T-helper 1 cell treated with Interleukin-12 subunit alpha and Interleukin-12 subunit beta and Interleukin-4 antibody, amounts not matched to agents 30 ng/mL and 1 ng/mL, for 36 hours (primary cell): Measurements from ENCODE around the gene RPL39. TPM values are rescaled to one million over a fixed set of nuclear protein-coding genes. Genes with fewer than 3 reads are reported as not detected.
"Not testable (repeated sequence)": the region's sequence is repeated elsewhere in the genome, so short reads cannot be mapped to it uniquely, and the experiment has no call there.

Experiments used
- intact Hi-C: fragments of 100-400 bp; cut with micrococcal nuclease; formaldehyde crosslinking; loops from one replicate; pipeline ENCODE4 v1.15.1; 2024
- total RNA-seq: library from RNA; stranded (reverse); gene quantifications from 2 replicates; pipeline ENCODE4 v1.2.3, GENCODE V29; 2022

The RPL39 gene
- 1,745 and 1,793 TPM in 2 replicates for total RNA-seq

DNA sequence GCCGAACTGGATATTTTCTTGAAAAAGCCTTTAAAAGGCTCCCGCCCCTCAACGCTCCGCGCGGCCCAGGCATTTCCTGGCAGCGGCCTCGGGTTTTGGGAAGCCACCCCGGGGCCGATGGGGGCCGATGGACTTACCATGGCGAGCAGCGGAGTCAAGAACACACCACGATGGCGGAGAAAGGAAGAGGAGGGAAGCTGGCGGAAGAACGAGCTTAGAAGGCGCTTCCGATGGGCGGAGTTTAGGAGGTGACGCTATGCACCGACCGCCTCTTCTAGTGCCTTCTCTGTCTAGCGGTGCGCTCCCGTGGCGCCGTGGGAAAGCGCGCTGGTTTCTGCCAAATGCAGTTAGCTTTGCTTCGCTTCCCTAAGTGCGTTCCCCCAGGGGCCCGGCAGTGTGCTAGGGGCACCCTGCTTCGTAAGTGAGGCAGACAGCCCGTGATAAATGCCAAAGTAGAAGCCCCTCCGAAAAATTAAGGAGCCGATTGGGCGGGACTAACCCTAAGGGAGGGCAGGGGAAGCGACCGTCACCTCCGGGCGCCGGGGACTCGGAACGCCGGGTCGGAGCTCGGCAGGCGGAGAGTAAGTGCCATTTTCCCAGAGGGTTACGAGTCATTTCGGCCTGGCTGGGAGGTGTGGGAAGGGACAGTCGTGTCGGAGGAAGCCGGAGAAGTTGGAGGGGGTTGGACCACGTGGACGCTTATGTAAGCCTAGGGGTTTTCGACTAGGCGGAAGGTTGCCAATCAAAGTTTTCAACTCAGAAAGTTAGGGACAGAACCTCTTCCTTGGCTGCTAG is at the start of gene RPL39:
Gene RPL39 (minus strand): TSS at position 194 of the 795 bp plus-strand sequence. CDS start 54 bp downstream, at position 140.
- intact Hi-C loops: loop anchor here (1.0 to 5.0 kb wide), 10 partner anchors 30 to 555 kb away; partner anchors contain the start of genes NDUFA1, NKAP, NKRF and PGRMC1

GRCh38 chrX:119833905-119834304 is 42.5 kb upstream of the RPL39 start:
- intact Hi-C loops: no loop called here

DNA sequence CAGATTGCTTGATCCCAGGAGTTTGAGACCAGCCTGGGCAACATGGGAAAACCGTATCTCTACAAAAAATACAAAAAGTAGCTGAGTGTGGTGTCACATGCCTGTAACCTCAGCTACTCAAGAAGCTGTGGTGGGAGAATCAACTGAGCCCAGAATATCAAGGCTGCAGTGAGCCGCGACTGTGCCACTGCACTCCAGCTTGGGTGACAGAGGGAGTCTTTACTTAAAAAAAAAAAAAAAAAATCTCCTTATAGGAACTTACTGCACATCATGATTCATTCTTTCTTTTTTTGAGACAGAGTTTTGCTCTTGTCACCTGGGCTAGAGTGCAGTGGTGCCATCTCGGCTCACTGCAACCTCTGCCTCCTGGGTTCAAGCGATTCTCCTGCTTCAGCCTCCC is 37.0 kb upstream of the RPL39 start:
- intact Hi-C loops: no loop called here

- intact Hi-C loops: no loop called here
Observed at GRCh38 chrX:119826399-119826959, 35.0 kb upstream of the RPL39 start.

DNA sequence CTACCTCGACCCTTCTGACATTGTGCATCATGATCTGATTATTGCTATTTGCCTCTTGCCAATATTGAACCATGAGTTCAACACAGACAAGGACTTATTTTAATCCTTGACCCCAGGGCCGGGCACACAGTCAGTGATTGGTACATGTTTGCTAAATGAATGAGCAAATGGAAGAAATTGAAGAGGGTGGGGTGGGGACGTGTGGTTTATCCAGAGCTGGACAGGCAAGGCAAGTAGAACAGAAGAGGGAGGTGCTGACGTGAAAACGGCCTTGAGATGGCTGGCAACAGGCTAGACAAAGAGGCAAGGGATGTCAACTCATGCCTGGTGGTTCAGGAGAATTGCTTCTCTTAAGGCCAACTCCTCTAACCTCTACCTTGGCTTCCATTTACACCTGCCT is 32.8 kb upstream of the RPL39 start:
- intact Hi-C loops: not testable (repeated sequence)

DNA sequence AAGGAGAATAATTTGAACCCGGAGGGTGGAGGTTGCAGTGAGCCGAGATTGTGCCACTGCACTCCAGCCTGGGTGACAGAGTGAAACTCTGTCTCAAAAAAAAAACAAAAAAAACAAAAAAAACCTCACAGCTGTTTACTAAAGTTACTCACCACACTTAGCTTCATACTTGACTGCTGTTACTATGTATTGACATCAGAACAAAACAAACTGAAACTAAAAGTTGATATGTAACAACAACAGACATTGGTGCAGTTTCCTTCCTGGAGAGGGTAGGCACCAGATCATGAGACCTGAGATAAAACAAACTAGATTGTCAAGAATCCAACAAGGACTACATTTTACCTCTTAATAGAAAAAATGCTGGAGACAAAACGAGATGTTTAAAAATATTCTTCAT is 30.3 kb upstream of the RPL39 start:
- intact Hi-C loops: loop anchor here (1.0 to 2.0 kb wide), 4 partner anchors 30 to 67 kb away; partner anchors contain the start of genes NDUFA1, RNF113A and RPL39

- intact Hi-C loops: no loop called here
Observed at GRCh38 chrX:119817130-119817690, 25.8 kb upstream of the RPL39 start.

DNA sequence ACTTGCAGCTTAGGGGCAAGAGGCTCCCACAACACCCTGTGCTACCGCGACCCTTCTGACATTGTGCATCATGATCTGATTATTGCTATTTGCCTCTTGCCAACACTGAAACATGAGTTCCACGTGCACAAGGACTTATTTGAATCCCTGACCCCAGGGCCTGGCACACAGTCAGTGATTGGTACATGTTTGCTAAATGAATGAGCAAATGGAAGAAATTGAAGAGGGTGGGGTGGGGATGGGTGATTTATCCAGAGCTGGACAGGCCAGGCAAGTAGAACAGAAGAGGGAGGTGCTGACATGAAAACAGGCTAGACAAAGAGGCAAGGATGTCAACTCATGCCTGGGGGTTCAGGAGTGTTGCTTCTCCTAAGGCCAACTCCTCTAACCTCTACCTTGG is 24.9 kb upstream of the RPL39 start:
- intact Hi-C loops: no loop called here

- intact Hi-C loops: no loop called here
Observed at GRCh38 chrX:119809185-119809666, 17.8 kb upstream of the RPL39 start.

GRCh38 chrX:119808461-119808860 is 17.0 kb upstream of the RPL39 start:
- intact Hi-C loops: not testable (repeated sequence)

- intact Hi-C loops: no loop called here
Observed at GRCh38 chrX:119802546-119802945, 11.1 kb upstream of the RPL39 start.

DNA sequence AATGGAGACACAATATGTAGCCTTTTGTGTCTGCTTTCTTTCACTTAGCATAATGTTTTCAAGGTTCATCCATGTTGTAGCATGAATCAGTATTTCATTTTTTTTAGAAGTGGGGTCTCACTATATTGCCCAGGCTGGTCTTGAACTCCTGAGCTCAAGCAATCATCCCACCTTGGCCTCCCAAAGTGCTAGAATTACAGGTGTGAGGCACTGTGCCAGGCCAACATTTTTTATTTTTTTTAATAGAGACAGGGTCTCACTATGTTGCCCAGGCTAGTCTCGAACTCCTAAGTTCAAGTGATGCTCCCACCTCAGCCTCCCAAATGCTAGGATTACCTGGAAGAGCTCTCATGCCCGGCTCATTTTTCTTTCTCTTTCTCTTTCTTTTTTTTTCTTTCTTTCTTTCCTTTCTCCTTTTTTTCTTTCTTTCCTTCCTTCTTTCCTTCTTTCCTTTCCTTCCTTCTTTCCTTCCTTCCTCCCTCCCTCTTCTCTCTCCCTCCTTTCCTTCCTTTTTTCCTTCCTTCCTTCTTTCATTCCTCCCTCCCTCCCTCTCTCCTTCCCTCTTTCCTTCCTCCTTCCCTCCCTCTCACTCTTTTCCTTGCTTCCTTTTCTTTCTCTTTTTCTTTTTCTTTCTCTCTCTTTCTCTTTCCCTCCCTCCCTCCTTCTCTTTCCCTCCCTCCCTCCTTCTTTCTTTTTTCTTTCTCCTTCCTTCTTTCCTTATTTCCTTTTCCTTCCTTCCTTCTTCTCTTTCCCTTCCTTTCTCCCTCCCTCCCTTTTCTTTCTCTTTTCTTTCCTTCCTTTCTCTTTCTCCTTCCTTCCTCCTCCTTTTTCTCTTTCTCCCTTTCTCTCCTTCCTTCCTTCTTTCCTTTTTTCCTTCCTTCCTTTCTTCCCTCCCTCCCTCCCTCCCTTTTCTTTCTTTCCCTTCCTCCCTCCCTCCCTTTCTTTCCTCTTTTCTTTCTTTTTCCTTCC is 10.1 kb upstream of the RPL39 start:
- intact Hi-C loops: no loop called here

DNA sequence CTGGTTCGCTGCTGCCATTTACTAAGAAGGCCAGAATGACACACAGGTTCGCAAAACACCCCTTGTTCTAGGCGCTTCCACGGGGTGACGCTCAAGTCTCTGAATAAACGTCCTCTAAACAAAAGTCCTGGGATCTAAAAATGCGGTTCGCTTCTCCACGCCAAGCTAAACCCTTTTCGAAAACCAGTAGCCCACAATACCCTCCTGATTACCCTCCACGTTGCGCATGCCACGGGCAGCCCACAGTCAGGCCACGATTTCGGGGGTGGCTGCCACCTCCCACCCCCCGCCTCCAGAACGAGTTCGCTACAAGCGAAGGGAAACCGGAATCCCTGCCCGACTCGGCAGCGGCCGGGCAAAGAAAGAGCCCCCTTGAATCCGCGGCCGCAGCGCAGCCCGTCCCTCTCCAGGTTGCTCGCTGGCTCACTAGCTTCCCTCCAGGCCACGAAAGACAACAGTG is 423 bp downstream of the RPL39 start:
- intact Hi-C loops: loop anchor here (1.0 to 5.0 kb wide), 10 partner anchors 30 to 555 kb away; partner anchors contain the start of genes NDUFA1, NKAP, NKRF and PGRMC1

DNA sequence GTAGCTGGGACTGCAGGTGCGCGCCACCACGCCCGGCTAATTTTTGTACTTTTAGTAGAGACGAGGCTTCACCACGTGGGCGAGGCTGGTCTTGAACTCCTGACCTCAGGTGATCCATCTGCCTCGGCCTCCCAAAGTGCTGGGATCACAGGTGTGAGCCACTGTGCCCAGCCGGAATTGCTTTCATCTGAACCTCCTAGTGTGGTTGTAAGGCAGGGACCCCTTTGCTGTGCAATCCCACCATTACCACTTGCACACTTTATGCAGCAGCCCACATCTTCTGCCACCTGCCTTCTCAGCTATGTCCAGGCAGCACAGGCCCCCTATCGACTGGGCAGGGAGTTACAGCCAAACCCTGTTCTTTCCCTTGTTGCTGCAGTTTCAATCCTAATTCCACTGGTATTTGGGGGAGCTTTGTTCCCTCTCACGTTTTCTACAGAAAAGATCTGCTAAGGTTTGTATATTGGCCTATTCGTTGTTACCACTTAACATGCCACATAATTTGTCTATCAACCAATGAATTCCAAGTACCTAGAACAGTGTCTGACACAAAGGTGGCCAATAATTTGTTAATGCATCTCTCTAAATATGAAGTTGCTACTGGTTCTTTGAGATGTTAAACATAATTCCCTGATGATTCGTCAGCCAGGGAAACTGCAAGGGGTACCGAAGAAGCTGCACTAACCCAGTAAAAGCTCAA is 6.5 kb downstream of the RPL39 start:
- intact Hi-C loops: loop anchor here (1.0 kb wide), 1 partner anchor 269 kb away; no protein-coding TSS in a partner anchor

- intact Hi-C loops: no loop called here
Observed at GRCh38 chrX:119783026-119783425, 8.4 kb downstream of the RPL39 start.

- intact Hi-C loops: loop anchor here (1.0 kb wide), 4 partner anchors 26 to 263 kb away; no protein-coding TSS in a partner anchor
Observed at GRCh38 chrX:119778829-119779228, 12.6 kb downstream of the RPL39 start.

DNA sequence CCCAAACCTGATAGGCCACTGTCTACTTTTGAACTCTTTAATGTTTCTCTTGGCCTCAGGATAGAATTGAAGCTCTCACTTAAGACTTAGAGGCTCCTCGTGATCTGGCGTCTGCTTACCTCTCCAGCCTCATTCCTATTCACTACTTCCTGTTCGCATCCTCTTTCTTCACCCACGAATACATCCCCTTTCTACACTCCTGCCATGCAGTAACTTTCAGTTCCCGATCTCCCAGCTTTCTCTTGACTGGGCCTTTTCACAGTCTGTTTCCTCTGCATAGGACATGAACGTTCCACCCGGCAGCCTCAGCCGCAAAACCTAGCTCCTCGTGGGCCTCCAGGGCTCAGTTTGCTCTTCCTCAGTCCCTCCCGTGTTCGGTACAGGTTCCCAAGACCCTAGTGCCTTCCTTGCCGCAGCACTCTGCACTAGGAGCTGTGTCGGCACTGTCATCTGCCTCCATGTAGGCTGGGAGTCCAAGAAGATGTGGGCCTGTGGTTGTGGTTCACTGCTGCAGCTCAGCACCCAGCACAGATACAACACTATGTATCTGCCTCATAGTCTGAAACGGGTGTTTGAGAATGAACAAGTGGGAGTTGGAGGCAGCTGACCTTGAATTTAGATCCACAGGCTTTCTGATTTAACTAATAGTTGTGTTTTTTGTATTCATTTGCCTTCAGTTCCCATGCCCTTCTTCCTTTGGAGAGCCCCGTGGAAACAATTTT is 15.8 kb downstream of the RPL39 start:
- intact Hi-C loops: no loop called here

GRCh38 chrX:119769388-119769787 is 22.0 kb downstream of the RPL39 start:
- intact Hi-C loops: not testable (repeated sequence)

- intact Hi-C loops: not testable (repeated sequence)
Observed at GRCh38 chrX:119768436-119768835, 23.0 kb downstream of the RPL39 start.
